Body of pancreas (tissue), 4 donors: ENCODE measurements around the gene CX3CL1.

Experiments used
- CTCF ChIP-seq, 7 experiments: fragments of 450-650 bp in 4 of 7; fragments of 200-600 bp in 3 of 7; sonication (generic) in 3 of 7; IDR thresholded peaks; one replicate each; pipeline ENCODE4 v1.5.1; 2016 to 2019; ENCODE audit warnings: antibody characterized with exemption in 7 of 7
- POLR2A ChIP-seq, 3 donors: fragments of 450-650 bp; IDR thresholded peaks; one replicate each; pipeline ENCODE4 v1.6.1; 2016; ENCODE audit warnings: antibody characterized with exemption in 3 of 3, mild to moderate bottlenecking in 2 of 3

- TF ChIP-seq CTCF (IDR thresholded peaks at IDR 0.05): no peak
- no peak for TF ChIP-seq POLR2A (IDR thresholded peaks at IDR 0.05)
Measured at GRCh38 chr16:57385083-57385482, 12.8 kb downstream of the CX3CL1 start.
